Stimulated activated naive CD8-positive, alpha-beta T cell treated with anti-CD3 and anti-CD28 coated beads, Interleukin-15, Interleukin-2, amounts not matched to agents 100 U/mL and 50 U/mL, for 24 hours (primary cell): ENCODE data around the gene ZNF28.
A peak's percentile ranks its signal among the peaks of the same experiment; 100 is the strongest.
"Not testable (repeated sequence)": the region's sequence is repeated elsewhere in the genome, so short reads cannot be mapped to it uniquely, and the experiment has no call there.

Experiments used
- ATAC-seq: fragments of 150-1000 bp; cut with Tn5 transposase; one replicate; pipeline ENCODE4 v1.10.0; 2021
- DNase-seq: peaks from one replicate; pipeline ENCODE4 v3.0.0; 2021

Gene ZNF28

GRCh38 chr19:52821204-52821960 lies at the start of gene ZNF28:
Gene ZNF28, minus strand, starts transcription at chr19:52821633. Its CDS starts 3,675 bp downstream, at chr19:52817958.
- ATAC-seq, result peak; percentile 99
- peak; percentile 70 for DNase-seq

- DNase-seq, ATAC-seq: not testable (repeated sequence)
Measured at GRCh38 chr19:52868031-52868430, 46.6 kb upstream of the ZNF28 start.

GRCh38 chr19:52857378-52858191 lies 36.2 kb upstream of the ZNF28 start, which contains the start of gene ZNF468:
Gene ZNF468, minus strand, starts transcription at chr19:52857619. Its CDS starts 3,347 bp downstream, at chr19:52854272.
- DNase-seq (peak; percentile 73), ATAC-seq (peak; percentile 100)

GRCh38 chr19:52856540-52857377 lies 35.3 kb upstream of the ZNF28 start:
- DNase-seq (peak; percentile 23), ATAC-seq (peak; percentile 5)

GRCh38 chr19:52847352-52847751 lies 25.9 kb upstream of the ZNF28 start:
- DNase-seq, ATAC-seq: not testable (repeated sequence)

- DNase-seq, ATAC-seq: not testable (repeated sequence)
Measured at GRCh38 chr19:52840825-52841465, 19.5 kb upstream of the ZNF28 start.

- not testable (repeated sequence) for ATAC-seq, DNase-seq
Measured at GRCh38 chr19:52834289-52834688, 12.9 kb upstream of the ZNF28 start.

- not testable (repeated sequence) for DNase-seq, ATAC-seq
Measured at GRCh38 chr19:52833541-52833940, 12.1 kb upstream of the ZNF28 start.

GRCh38 chr19:52829866-52830265 lies 8.4 kb upstream of the ZNF28 start:
- DNase-seq, ATAC-seq: not testable (repeated sequence)

GRCh38 chr19:52825765-52826164 lies 4.3 kb upstream of the ZNF28 start:
- no peak for ATAC-seq

GRCh38 chr19:52823676-52824075 lies 2.2 kb upstream of the ZNF28 start:
- no peak for DNase-seq
- ATAC-seq, result no peak

More at GRCh38 chr19:52825765-52826164, 4.3 kb upstream of the ZNF28 start:
- no peak for DNase-seq

- peak; percentile 26 for DNase-seq
- ATAC-seq, result peak; percentile 5
Measured at GRCh38 chr19:52820472-52821203, 795 bp downstream of the ZNF28 start.

- ATAC-seq (no peak), DNase-seq (no peak)
Measured at GRCh38 chr19:52809801-52810200, 11.6 kb downstream of the ZNF28 start.

- DNase-seq, ATAC-seq: not testable (repeated sequence)
Measured at GRCh38 chr19:52799950-52800640, 21.3 kb downstream of the ZNF28 start.

GRCh38 chr19:52789440-52789839 lies 32.0 kb downstream of the ZNF28 start:
- DNase-seq, result no peak

GRCh38 chr19:52786464-52787354 lies 34.7 kb downstream of the ZNF28 start, which contains the start of gene ZNF600:
Gene ZNF600, minus strand, starts transcription at chr19:52786791. Its CDS starts 7,903 bp downstream, at chr19:52778888.
- peak; percentile 88 for DNase-seq
- ATAC-seq, result peak; percentile 100

More at GRCh38 chr19:52789440-52789839, 32.0 kb downstream of the ZNF28 start:
- ATAC-seq, result no peak

GRCh38 chr19:52786078-52786463 lies 35.4 kb downstream of the ZNF28 start:
- ATAC-seq, result peak; percentile 10
- DNase-seq, result peak; percentile 13

GRCh38 chr19:52785506-52785905 lies 35.9 kb downstream of the ZNF28 start:
- DNase-seq (no peak), ATAC-seq (no peak)

- DNase-seq, ATAC-seq: not testable (repeated sequence)
Measured at GRCh38 chr19:52782864-52783263, 38.6 kb downstream of the ZNF28 start.
